Tibial artery (tissue), 4 donors: ENCODE results near the gene MAP3K10.

Experiments used
- DNase-seq, 2 donors: peaks; one replicate each; pipeline ENCODE4 v3.0.0-alpha.2; 2019
- H3K27ac ChIP-seq, 2 donors: fragments of 200-600 bp; sonication (generic) in 1 of 2; 1 replicate in 1 of 2; 2 replicates in 1 of 2; pipeline ENCODE4 v1.5.1; 2018 to 2019; ENCODE audit warnings: mild to moderate bottlenecking in 1 of 2
- H3K27me3 ChIP-seq, 2 donors: fragments of 200-600 bp; sonication (generic) in 1 of 2; one replicate each; pipeline versions ENCODE4 v1.5.1 to v1.6.0; 2016 to 2019
- H3K36me3 ChIP-seq, 3 donors: fragments of 200-600 bp; sonication (generic) in 2 of 3; one replicate each; pipeline ENCODE4 v1.5.1; 2016 to 2019; ENCODE audit warnings: mild to moderate bottlenecking in 2 of 3
- H3K4me1 ChIP-seq, 4 donors: fragments of 200-600 bp; sonication (generic) in 2 of 4; 1 replicate in 3 of 4; 2 replicates in 1 of 4; pipeline ENCODE4 v1.5.1; 2016 to 2019
- H3K4me3 ChIP-seq, 2 donors: fragments of 200-600 bp; sonication (generic) in 1 of 2; 1 replicate in 1 of 2; 2 replicates in 1 of 2; pipeline ENCODE4 v1.5.1; 2018 to 2019; ENCODE audit warnings: mild to moderate bottlenecking in 2 of 2
- H3K9me3 ChIP-seq, 3 donors: fragments of 200-600 bp; sonication (generic) in 1 of 3; one replicate each; pipeline ENCODE4 v1.5.1; 2016 to 2019
- intact Hi-C: fragments of 100-400 bp; cut with DNase I; formaldehyde crosslinking; loops from one replicate; pipeline ENCODE4 v1.15.0; 2023; ENCODE audit warnings: low total_unique reads
- TF ChIP-seq, protein P1 (sequence below), 2 experiments: fragments of 200-600 bp in 1 of 2; fragments of 450-650 bp in 1 of 2; IDR thresholded peaks; one replicate each; pipeline ENCODE4 v1.5.1; 2017 to 2019; ENCODE audit warnings: antibody characterized with exemption in 2 of 2, mild to moderate bottlenecking in 1 of 2, moderate library complexity in 1 of 2

The MAP3K10 gene

DNA sequence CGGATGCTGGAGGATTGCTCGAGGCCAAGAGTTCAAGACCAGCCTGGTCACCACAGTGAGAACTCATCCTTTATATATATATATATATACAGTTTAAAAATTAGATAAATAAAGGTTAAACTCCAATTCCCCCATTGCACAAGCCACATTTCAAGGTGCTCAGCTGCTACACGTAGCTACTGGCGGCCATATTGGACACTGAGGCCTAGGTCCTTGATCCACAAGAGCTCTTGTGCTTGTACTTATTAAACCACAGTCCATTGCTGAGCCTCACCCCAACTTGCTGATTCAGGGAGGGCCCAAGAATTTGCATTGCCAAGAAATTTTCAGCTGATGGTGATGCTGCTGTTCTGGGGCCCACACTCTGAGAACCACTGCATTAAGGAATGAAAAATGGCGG is 17.4 kb downstream of the MAP3K10 start:
- Histone ChIP-seq H3K4me3 (no peak overlapping the region), H3K4me1 (no peaks in the 10 kb centered on the region), H3K27ac (no peak overlapping the region), H3K36me3 (peaks cover 51 to 86% (median 61%) of the 10 kb centered on the region in 3 donors), H3K27me3 (no peaks in the 10 kb centered on the region), H3K9me3 (no peaks in the 10 kb centered on the region)
- TF ChIP-seq, protein P1, sequence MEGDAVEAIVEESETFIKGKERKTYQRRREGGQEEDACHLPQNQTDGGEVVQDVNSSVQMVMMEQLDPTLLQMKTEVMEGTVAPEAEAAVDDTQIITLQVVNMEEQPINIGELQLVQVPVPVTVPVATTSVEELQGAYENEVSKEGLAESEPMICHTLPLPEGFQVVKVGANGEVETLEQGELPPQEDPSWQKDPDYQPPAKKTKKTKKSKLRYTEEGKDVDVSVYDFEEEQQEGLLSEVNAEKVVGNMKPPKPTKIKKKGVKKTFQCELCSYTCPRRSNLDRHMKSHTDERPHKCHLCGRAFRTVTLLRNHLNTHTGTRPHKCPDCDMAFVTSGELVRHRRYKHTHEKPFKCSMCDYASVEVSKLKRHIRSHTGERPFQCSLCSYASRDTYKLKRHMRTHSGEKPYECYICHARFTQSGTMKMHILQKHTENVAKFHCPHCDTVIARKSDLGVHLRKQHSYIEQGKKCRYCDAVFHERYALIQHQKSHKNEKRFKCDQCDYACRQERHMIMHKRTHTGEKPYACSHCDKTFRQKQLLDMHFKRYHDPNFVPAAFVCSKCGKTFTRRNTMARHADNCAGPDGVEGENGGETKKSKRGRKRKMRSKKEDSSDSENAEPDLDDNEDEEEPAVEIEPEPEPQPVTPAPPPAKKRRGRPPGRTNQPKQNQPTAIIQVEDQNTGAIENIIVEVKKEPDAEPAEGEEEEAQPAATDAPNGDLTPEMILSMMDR (IDR thresholded peaks at IDR 0.05) = no peak
- DNase-seq = no peak
- intact Hi-C loops = no loop called here

DNA sequence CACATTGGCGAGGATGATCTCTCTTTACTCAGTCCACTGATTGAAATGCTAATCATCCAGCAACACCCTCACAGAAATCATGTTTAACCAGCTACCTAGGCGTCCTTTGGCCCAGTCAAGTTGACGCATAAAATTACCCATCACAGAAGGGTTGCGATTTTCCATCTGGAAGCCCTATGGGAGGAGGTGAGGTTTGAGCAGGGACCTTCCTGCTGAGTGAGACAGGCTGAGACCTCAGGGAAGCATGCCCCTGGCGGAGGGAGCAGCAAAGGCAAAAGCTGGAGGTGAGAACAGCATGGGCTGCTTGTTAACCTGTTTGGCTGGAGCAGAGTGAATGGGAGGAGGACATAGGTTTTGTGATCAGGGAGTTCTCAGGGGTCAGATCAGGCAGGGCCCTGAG is 19.7 kb downstream of the MAP3K10 start:
- intact Hi-C loops = no loop called here
- no peaks in the 10 kb centered on the region for H3K9me3 ChIP-seq
- H3K27ac ChIP-seq = no peak overlapping the region
- H3K4me3 ChIP-seq = no peak overlapping the region
- TF ChIP-seq, protein P1 (IDR thresholded peaks at IDR 0.05) = no peak
- DNase-seq = no peak
- H3K4me1 ChIP-seq = no peaks in the 10 kb centered on the region
- H3K36me3 ChIP-seq = peaks cover 34 to 71% (median 38%) of the 10 kb centered on the region in 3 donors
- H3K27me3 ChIP-seq = peaks cover 0 to under 1% of the 10 kb centered on the region in 2 donors

DNA sequence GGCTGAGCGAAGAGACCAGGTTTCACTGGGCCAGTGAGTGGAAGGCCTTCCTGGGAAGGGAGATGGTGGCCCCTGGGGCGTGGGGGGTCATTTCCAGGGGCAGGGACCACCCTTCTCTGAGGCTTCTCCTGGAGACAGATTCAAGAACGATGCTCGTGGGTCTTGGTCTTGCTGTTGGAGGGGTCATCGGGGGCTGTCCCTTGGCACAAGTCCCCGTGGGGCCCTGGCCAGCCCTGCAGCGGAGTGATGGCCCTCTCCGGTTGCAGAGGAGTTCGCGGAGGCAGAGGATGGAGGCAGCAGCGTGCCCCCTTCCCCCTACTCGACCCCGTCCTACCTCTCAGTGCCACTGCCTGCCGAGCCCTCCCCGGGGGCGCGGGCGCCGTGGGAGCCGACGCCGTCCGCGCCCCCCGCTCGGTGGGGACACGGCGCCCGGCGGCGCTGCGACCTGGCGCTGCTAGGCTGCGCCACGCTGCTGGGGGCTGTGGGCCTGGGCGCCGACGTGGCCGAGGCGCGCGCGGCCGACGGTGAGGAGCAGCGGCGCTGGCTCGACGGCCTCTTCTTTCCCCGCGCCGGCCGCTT is 22.1 kb downstream of the MAP3K10 start:
- intact Hi-C loops = no loop called here
- H3K4me1 ChIP-seq = peaks cover 0 to 13% (median 0%) of the 10 kb centered on the region in 4 donors

DNA sequence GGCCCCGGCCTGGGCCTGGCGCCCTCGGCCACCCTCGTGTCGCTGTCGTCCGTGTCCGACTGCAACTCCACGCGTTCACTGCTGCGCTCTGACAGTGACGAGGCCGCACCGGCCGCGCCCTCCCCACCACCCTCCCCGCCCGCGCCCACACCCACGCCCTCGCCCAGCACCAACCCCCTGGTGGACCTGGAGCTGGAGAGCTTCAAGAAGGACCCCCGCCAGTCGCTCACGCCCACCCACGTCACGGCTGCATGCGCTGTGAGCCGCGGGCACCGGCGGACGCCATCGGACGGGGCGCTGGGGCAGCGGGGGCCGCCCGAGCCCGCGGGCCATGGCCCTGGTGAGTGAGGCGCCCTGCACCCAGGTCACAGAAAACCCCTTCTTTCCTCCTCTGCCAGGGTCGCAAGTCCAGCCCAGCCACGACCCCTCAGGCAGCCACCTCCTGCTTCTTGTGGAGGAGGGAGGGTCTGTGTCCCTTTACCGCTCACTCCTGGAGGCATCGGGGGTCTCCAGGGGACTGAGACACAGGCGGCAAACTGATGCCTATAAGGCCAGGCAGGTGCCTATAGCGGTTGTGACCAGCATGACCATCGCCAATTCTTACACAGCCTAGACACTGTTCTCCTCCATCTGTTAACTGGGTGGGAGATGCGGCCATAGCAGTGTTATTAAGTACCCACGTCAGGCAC is 22.8 kb downstream of the MAP3K10 start:
- Histone ChIP-seq H3K27ac (no peak overlapping the region), H3K4me1 (peaks cover 0 to 13% (median 0%) of the 10 kb centered on the region in 4 donors), H3K27me3 (peaks cover 11 to 32% of the 10 kb centered on the region in 2 donors), H3K9me3 (no peaks in the 10 kb centered on the region), H3K4me3 (no peak overlapping the region), H3K36me3 (peaks cover 24 to 51% (median 32%) of the 10 kb centered on the region in 3 donors)
- TF ChIP-seq, protein P1 (IDR thresholded peaks at IDR 0.05) = no peak
- intact Hi-C loops = no loop called here
- DNase-seq = no peak

More for the DNA sequence above, 22.1 kb downstream of the MAP3K10 start:
- Histone ChIP-seq H3K27ac (no peak overlapping the region), H3K36me3 (peaks cover 29 to 57% (median 37%) of the 10 kb centered on the region in 3 donors), H3K9me3 (no peaks in the 10 kb centered on the region), H3K4me3 (no peak overlapping the region), H3K27me3 (peaks cover 11 to 25% of the 10 kb centered on the region in 2 donors)
- TF ChIP-seq, protein P1 (IDR thresholded peaks at IDR 0.05) = no peak
- DNase-seq = no peak

DNA sequence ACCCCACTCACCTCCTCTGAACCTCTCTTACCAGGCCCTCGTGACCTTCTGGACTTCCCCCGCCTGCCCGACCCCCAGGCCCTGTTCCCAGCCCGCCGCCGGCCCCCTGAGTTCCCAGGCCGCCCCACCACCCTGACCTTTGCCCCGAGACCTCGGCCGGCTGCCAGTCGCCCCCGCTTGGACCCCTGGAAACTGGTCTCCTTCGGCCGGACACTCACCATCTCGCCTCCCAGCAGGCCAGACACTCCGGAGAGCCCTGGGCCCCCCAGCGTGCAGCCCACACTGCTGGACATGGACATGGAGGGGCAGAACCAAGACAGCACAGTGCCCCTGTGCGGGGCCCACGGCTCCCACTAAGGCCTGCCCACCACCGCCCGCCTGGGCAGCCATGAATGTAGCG is 23.7 kb downstream of the MAP3K10 start:
- Histone ChIP-seq H3K4me3 (no peak overlapping the region), H3K4me1 (peaks cover 0 to 13% (median 0%) of the 10 kb centered on the region in 4 donors), H3K27ac (no peak overlapping the region), H3K9me3 (no peaks in the 10 kb centered on the region), H3K27me3 (peaks cover 11 to 37% of the 10 kb centered on the region in 2 donors), H3K36me3 (peaks cover 15 to 41% (median 23%) of the 10 kb centered on the region in 3 donors)
- DNase-seq = no peak
- TF ChIP-seq, protein P1 (IDR thresholded peaks at IDR 0.05) = no peak
- intact Hi-C loops = no loop called here
